K562 (cell line): ENCODE data around the gene PHF20. TPM values are rescaled to one million over a fixed set of nuclear protein-coding genes. Genes with fewer than 3 reads are reported as not detected.

Experiments used
- ATF3 ChIP-seq, 2 experiments: fragments of 450-650 bp in 1 of 2; sonication (generic) in 1 of 2; formaldehyde crosslinking in 1 of 2; IDR thresholded peaks in 1 of 2; conservative IDR thresholded peaks in 1 of 2; 2 replicates each; pipeline versions ENCODE4 v1.6.1 to v1.8.1; 2016 to 2023; ENCODE audit warnings: mild to moderate bottlenecking in 2 of 2, moderate library complexity in 2 of 2, inconsistent platforms in 1 of 2, missing genetic modification reagents in 1 of 2
- CEBPB ChIP-seq: fragments of 450-650 bp; IDR thresholded peaks from 2 replicates; pipeline ENCODE4 v1.6.1; 2016; ENCODE audit warnings: missing genetic modification characterization, missing compliant biosample characterization
- CHAMP1 ChIP-seq: fragments of 450-650 bp; IDR thresholded peaks from 2 replicates; pipeline ENCODE4 v1.6.1; 2016; ENCODE audit warnings: mild to moderate bottlenecking
- HMG20B ChIP-seq: fragments of 250-450 bp; sonication (Bioruptor Pico); IDR thresholded peaks from 2 replicates; pipeline ENCODE4 v1.5.0; 2021; ENCODE audit warnings: mild to moderate bottlenecking
- JUND ChIP-seq, 2 experiments: IDR thresholded peaks; 2 replicates in 1 of 2; 3 replicates in 1 of 2; pipeline ENCODE4 v1.6.1; 2011; ENCODE audit warnings: borderline replicate concordance in 2 of 2, low read depth in 2 of 2, low read length in 2 of 2, improper control_type of control experiment in 1 of 2, missing biosample characterization in 1 of 2, missing genetic modification characterization in 1 of 2, missing genetic modification reagents in 1 of 2
- KDM1A ChIP-seq, 2 experiments: fragments of 450-650 bp; IDR thresholded peaks; 2 replicates each; pipeline ENCODE4 v1.6.1; 2016; ENCODE audit warnings: mild to moderate bottlenecking in 2 of 2
- MCM2 ChIP-seq: fragments of 450-650 bp; IDR thresholded peaks from 2 replicates; pipeline ENCODE4 v1.6.1; 2017; ENCODE audit warnings: low read depth, mild to moderate bottlenecking
- MIER1 ChIP-seq: fragments of 450-650 bp; IDR thresholded peaks from 2 replicates; pipeline ENCODE4 v1.6.1; 2016; ENCODE audit warnings: antibody characterized with exemption, mild to moderate bottlenecking, low read depth
- NFYB ChIP-seq: IDR thresholded peaks from 2 replicates; pipeline ENCODE4 v1.6.1; 2011; ENCODE audit warnings: mild to moderate bottlenecking, moderate library complexity; ENCODE audit not compliant: insufficient read length; ENCODE audit errors: extremely low read depth
- PBX2 ChIP-seq, 2 experiments: IDR thresholded peaks in 1 of 2; conservative IDR thresholded peaks in 1 of 2; 2 replicates each; pipeline ENCODE4 v1.6.1; 2016; ENCODE audit warnings: low read depth in 2 of 2, mild to moderate bottlenecking in 1 of 2, missing compliant biosample characterization in 1 of 2, missing genetic modification characterization in 1 of 2, moderate library complexity in 1 of 2
- PML ChIP-seq: IDR thresholded peaks from 2 replicates; pipeline ENCODE4 v1.6.1; 2012; ENCODE audit warnings: low read length, inconsistent platforms
- THRA ChIP-seq: fragments of 450-650 bp; IDR thresholded peaks from 2 replicates; pipeline ENCODE4 v1.6.1; 2017; ENCODE audit warnings: mild to moderate bottlenecking, moderate library complexity
- USF2 ChIP-seq: sonication (generic); formaldehyde crosslinking; IDR thresholded peaks from 2 replicates; pipeline ENCODE4 v1.5.0; 2020; ENCODE audit warnings: missing genetic modification reagents
- ZNF395 ChIP-seq: fragments of 200-800 bp; sonication (Bioruptor generic); IDR thresholded peaks from 2 replicates; pipeline ENCODE4 v1.6.1; 2017; ENCODE audit warnings: missing genetic modification characterization, missing compliant biosample characterization
- polyA plus RNA-seq, 8 experiments: library from polyadenylated mRNA; depleted of rRNA in 4 of 8; stranded (reverse) in 5 of 8; unstranded in 3 of 8; fragments of >200 nt; fragmentation: Nextera tagmentation in 2 of 8; fragmentation: Illumina TruSeq in 1 of 8; extraction: Ambion mirVana in 2 of 8; extraction: Trizol in 1 of 8; gene quantifications; 2 replicates each; pipeline versions ENCODE4 v1.2.1 to v1.2.3, GENCODE V29; 2011 to 2014; ENCODE audit warnings: inconsistent platforms in 1 of 8, missing spikeins in 1 of 8
- total RNA-seq, 7 experiments: library from RNA; depleted of rRNA in 6 of 7; stranded (reverse); fragments of >200 nt in 6 of 7; fragmentation: Illumina TruSeq in 2 of 7; extraction: Trizol in 2 of 7; gene quantifications; 2 replicates each; pipeline versions ENCODE4 v1.2.1 to v1.2.3, GENCODE V29; 2011 to 2021; ENCODE audit warnings: low replicate concordance in 1 of 7

PHF20 gene
- total and polyA plus RNA-seq, 9 of the 15 experiments (the other 6 are each of a cell fraction or from before 2014, with no cell fraction given) = 49.9 to 196 (median 70.7) TPM

GRCh38 chr20:35768731-35769664 is 2.8 kb upstream of the PHF20 start (continued):
- TF ChIP-seq PBX2 (CRISPR knock-in tag; IDR thresholded peaks at IDR 0.05; ENCODE audit: low read depth) = no peak
- 0 out of 2 replicates have a peak, but pooled peaks have one; percentile 32 for TF ChIP-seq PBX2 (tag; conservative IDR thresholded peaks at IDR 0.05; ENCODE audit: low read depth)
- TF ChIP-seq MIER1 = no peak
- TF ChIP-seq ATF3 (IDR thresholded peaks at IDR 0.05) = no peak
- no peak for TF ChIP-seq ATF3 (CRISPR knock-in tag; conservative IDR thresholded peaks at IDR 0.05)
- TF ChIP-seq MCM2 = no peak
- no peak for TF ChIP-seq JUND (IDR thresholded peaks at IDR 0.05; ENCODE audit: borderline replicate concordance, low read depth, low read length)
- TF ChIP-seq JUND (tag; IDR thresholded peaks at IDR 0.05; ENCODE audit: borderline replicate concordance, low read depth, low read length) = peak; percentile 23; the same call in 1 of the 3 replicates
- TF ChIP-seq KDM1A (IDR thresholded peaks at IDR 0.05) = peak; percentile 57 to 65
- TF ChIP-seq USF2 = peak; percentile 68
- TF ChIP-seq ZNF395 = no peak
- no peak for TF ChIP-seq HMG20B (CRISPR knock-in tag)
- peak; percentile 80 for TF ChIP-seq CEBPB (tag)
- no peak for TF ChIP-seq CHAMP1
- no peak for TF ChIP-seq PML
- TF ChIP-seq NFYB = peak; percentile 74
- no peak for TF ChIP-seq THRA
